CMK (cell line): ENCODE data around the gene FOXO1.
"Not testable (repeated sequence)": the region's sequence is repeated elsewhere in the genome, so short reads cannot be mapped to it uniquely, and the experiment has no call there.

Experiments
- DNase-seq: peaks from one replicate; pipeline ENCODE4 v3.0.0-alpha.2; 2010; ENCODE audit warnings: low read depth

Gene FOXO1

DNA sequence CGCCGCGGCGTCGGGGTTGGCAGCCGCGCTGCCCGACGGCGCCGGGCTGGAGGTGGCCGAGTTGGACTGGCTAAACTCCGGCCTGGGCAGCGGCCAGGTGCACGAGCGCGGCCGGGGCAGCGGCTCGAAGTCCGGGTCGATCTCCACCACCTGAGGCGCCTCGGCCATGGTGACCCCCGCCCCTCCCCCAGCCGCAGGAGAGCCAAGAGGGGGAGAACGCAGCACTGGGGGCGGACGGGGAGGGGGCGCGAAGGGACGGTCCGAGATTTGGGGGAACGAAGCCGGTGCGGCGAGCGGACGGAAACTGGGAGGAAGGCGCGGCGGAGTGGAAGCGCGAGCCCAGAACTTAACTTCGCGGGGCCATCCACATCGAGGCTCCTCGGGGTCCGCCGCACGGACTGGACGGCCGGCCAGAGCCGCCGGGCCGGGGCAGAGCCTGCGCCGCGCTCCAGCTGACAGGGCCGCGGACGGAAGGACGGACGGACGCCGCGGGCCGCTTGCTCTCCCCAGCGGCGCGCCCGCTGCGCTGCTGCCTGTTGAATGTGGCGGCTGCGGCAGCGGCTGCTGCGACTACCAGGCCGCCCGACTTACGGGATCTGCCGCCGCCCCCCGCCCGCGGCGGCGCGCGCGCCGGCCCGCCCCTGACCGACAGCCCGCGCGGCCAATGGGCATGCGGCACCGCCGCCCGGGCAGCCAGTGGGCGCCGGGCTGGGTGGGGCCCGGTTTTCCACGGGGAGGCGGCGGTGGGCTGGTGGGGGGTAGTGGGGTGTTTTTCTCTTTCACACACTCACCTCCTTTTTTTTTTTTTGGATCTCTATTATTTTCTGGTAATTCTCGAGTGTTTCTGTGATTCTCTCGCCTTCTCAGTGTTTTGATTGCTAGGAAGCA, at the start of gene FOXO1:
TSS of gene FOXO1 (minus strand) at position 597 of the 888 bp plus-strand sequence. CDS start at position 168, 429 bp downstream.
- DNase-seq = peak; percentile 33

DNA sequence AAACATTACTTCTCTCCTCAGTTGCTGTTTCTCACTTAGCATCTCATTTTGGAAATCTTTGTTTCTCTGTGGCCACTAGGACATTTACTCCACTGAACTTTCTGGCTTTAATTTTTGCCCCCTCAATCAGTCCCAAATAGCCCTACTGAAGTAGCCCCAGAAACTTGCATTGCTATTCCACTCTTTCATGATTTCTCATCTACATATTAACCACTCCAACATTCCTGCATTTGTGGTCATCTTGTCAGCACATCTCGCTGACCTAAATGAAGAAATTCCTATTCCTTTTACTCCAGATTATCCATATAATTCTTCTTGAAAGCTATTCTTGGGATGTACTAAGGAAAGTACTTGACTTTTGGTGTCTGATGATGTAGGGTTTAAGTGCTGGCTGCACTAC, 48.0 kb upstream of the FOXO1 start:
- not testable (repeated sequence) for DNase-seq

DNA sequence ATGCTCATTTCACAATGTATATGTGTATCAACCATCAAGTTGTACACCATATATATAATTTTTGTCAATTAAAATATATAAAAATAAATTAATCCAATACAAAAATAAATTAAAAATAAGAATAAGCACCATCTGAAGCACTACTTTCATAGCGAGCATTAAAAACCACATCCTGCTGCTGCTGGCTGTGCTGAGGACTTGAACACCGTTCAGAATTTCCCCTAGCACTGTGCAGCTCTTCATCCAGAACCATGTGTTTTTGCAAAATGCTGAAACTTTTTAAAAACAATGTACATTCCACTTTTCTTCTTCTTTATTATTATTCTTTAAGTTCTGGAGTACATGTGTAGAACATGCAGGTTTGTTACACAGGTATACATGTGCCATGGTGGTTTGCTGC, 40.0 kb upstream of the FOXO1 start:
- DNase-seq = no peak

DNA sequence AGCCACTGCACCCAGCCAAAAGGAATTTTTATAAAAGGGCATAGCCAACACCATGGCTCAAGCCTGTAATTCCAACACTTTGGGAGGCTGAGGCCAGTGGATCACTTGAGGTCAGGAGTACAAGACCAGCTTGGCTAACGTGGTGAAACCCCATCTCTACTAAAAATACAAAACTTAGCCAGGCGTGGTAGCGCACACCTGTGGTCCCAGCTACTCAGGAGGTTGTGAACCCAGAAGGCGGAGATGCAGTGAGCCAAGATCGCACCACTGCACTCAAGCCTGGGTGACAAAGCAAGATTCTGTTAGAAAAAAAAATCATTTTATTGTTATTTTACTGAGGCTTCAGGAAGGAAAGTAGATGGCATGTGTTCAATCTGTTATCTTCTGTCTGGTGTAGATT, 31.3 kb upstream of the FOXO1 start:
- DNase-seq = no peak

DNA sequence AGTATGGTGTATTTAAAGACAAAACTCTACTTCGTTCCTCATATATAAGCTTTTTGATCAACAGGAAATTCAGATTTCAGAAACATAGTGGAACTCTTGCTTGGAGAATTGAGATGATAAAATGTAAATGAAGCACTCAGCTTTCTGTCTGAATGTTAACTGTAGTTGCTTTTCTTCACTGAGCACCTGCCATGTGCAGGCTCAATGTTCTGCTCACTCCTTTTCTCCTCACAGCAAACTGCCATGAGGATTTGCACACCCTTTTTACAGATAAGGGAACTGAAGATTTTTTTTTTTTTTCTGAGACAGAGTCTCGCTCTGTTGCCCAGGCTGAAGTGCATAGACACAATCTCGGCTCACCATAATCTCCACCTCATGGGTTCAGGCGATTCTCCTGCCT, 28.0 kb upstream of the FOXO1 start:
- no peak for DNase-seq

DNA sequence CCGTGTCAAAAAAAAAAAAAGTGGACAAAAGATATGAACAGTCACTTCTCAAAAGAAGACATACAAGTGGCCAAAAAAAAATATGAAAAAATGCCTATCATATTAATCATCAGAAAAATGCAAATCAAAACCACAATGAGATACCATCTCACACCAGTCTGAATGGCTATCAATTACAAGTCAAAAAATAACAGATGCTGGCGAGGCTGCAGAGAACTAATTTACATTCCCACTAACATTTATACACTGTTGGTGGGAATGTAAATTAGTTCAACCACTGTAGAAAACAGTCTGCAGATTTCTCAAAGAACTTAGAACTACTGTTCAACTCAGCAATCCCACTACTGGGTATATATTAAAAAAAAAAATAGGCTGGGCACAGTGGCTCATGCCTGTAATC, 26.5 kb upstream of the FOXO1 start:
- no peak for DNase-seq

DNA sequence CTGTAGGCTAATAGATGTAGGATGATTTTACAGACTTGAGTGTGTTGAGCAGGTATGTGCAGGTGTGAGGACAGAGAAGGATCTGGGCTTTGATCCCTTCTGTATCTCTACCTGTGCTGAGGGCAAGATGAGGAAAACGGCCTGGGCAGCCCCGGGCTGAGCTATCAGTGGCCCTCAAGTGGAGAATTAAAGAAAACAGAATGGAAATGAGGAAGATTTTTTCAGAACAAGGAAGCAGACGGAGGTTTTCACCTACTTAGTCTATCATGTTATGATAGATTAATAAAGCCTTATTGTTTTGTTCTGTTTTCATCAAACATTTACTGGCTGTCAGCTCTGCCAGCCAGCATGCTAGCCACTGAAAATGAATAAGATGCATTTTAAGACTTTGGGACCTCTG, 22.3 kb upstream of the FOXO1 start:
- DNase-seq = no peak

DNA sequence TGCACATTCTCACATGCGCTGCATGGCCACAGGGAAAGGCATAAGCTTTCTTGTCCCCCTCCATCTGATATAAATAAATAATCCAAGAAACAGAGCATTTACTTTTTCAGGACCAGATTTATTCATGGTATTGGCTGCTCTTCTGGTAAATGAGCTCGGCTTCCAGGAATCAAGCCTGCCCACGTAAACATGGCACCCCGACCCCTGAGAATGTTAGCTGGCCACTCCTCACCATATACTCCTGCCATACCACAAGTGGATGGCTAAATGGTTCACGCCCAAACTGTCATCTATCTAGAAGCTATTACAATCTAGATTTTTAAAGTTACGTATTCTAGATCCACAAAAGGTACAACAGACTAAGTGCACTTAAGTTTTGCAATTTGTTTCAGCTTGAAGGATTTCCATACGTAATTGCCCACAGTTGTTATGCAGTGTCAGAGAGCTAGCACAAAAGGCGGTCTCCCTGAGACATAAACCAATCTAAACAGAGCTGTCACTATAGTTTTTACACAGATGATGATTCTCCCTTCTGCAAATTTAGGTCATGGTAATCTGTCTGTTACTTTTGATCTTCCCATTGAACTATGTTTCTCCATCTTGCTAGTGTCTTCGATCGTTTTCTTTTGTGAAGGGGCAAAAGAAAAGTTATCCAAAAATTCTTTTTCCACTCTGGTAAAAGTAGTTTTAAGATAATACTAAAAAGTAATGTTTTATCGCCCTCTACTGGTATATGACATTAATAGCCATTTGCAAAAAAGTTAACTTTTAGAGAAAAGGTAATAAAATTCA, 16.2 kb upstream of the FOXO1 start:
- no peak for DNase-seq

DNA sequence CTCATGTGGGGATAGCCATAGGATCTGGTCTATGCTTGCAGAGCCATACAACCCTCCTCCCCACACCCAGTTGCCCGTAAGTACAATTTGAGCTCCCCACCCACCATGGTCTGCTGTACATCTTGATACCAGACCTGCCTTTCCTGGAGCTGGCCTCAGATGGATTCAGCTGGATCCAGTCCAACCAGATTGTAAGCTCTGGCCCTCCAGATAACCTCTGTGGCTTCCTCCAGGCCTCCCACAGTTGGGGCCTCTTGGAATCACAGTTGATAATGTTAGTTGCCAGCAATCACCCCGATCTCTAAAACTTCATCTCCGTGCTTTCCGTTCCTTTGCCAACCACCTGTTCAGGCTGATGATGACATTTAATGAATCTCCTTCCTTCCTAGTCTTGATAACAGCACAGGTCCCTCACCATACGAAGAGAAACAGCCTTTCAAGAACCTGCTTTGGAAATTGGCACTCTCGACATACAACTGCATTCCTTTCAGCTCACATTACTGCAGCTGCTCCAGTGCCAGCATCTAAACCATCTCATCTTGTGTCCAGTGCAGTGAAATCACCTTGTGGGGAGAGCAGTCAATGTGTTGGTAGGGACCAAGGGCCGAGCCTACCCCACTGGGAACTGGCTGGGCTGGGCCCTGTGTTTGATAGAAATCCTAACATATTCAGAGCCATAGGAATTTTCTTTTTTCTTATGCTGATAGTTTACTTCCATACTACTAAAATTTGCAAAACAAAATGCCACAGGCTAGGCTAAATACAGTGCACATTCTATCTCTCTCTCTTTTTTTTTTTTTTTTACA, 15.1 kb upstream of the FOXO1 start:
- peak; percentile 64 for DNase-seq

DNA sequence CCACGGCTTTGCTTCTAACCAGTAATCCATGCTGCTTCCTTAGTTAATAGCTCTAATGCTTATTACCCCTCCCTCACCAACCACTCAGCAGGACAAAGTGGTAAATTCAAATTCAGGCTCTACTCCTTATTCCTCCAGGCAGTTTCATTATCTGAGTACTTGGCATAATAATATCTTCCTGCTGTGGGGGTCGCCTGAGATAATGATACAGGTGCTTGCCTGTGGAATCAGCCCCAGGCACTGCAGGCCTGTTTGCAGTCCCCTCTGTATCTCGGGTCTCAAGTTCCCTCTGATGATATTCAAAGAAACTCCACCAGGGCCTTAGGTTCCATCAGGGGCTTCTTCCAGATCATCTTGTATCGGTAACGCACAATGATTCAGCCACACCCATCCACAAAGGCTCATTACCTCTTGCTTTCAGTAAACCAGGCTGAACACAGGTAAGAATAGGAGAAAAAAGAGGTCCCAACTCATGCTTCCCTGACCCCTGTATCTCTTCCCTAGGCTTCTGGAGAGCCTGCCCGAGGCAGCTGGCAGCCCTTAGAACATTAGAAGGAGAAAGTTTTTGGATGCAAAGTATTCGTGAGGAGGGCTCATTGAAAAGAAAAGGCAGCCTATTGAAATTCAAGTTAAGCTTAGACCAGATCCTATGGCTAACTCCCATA, 14.3 kb upstream of the FOXO1 start:
- no peak for DNase-seq

DNA sequence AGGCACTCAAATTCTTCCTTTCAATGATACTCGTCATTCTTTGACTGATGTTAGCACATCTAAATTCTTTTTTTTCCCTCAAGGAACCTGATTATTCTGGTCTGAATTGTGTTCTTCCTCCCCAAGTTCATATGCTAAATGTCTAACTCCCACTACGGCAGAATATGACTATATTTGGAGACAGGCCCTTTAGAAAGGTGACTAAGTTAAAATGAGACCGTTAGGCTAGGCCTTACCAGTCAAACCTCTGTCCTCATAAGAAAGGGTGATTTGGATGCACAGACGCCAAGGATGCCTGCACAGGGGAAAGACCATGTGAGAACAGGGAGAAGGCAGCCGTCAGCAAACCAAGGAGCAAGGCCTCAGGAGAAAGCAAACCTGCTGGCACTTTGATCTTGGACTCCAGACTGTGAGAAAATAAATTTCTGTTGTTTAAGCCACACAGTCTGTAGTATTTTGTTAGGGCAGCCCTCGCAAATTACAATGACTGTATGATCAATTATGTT, 13.1 kb upstream of the FOXO1 start:
- no peak for DNase-seq

DNA sequence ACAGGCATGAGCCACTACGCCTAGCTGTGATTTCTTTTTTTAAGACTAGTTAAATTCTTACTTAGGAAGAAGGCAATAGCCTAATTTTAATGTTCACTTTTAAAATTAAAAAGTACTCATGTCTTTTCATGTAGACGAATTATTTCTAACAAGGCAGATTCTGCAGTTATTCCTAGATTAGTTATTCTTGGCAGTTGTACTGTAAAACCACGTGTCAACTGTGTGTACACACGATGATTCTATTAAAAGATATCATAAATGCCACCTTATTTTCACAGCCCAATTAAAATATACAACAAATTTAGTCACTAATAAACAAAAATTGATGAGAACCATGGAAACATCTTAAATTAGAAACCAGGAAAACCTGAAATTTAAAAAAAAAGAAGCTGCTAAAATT, 10.6 kb upstream of the FOXO1 start:
- DNase-seq = no peak

DNA sequence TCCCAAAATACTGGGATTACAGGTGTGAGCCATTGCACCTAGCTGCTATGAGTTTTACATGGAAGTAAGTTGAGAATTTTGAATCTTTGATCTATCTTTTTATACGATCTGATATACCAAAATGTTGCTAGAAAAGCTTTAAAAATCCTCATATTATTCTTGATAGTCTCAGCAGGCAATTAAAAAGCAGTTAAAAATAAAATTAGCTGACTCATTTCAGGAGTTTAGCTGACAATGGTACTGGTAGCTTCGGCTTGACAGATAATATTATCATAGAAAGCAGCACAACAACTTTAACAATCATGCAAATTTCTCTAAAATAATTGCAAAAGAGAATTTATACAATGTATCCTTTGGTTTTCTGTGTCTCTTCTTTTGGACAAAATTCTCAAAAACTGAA, 9.6 kb upstream of the FOXO1 start:
- no peak for DNase-seq

DNA sequence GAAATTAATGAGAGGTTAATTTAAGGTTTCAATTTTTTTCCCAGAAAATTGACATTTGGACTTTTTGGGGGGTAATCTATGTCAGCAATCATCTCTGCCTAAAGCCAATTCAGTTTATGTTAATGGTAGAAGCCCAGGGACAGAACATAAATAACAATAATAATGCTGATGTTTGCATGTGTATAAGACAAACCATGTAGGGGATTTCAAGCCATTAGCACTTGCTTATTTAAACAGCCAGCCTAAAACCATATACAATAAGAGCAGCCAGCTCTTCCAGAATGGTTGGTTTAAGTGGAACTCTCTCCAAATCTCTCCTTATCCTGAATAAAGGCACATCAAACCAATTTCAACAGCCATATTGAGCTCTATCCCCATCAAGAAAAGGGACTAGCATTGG, 7.0 kb upstream of the FOXO1 start:
- DNase-seq = no peak

DNA sequence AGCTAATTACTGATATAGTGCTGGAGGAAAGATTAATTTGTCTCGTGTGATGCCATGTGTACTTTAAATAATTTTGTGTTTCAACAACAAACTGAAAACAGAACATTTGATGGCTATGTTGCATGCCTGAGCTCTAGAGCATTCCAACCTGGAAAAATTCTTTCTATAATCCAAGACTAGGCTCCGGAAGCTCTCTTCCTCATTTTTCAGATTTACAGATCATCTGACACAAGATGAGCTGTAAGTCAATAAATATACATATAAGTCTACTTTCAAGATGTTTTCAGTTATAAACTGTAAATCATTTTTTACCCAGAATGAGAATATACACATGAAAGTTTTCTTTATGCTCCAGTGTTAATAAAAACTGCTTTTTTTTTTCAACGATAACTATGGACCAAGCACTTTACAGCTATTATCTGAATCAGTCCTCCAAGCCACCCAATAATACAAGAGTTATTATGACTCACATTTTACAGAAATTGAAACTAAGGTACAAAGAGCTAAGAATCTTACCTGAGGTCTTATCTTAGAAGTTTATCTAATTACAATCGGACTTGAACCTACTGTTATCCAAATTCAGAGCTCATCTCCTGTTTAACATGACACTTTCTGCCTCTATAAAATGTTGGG, 6.4 kb upstream of the FOXO1 start:
- no peak for DNase-seq

DNA sequence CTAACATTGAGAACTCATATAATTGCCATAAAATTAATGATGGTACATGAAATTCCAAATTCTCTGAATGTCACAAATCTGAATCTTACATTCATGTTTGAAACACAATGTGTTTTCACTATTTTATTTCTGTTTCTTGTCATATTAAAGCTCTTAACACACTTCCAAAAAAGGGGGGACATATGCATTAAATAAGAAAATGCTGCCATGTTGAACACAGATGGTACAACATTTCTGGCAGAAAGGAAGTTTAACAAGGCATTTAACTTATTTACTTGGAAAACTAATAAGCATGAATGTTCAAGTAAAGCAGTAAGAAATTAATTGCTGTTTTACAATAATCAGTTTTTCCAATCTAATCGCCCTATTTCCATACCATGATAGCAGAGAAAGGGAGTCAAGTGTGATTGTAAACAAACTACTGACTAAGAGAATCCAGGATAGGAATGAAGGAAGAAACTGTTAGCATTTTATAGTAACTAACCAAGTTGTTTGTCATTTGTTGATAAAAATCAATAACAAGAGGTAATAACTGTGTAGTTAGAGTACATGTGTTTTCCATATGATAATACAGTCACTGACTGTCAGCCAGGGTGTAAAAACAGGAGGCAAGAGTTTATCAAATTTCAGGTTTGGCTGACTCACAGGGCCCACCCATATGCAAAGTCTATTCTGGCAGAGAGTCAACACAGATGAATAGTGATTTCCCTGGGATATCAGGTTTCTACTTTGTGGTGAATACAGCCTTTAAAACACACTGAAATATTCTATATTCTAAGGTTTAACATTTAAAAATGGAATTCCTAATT, 5.7 kb upstream of the FOXO1 start:
- DNase-seq = no peak

DNA sequence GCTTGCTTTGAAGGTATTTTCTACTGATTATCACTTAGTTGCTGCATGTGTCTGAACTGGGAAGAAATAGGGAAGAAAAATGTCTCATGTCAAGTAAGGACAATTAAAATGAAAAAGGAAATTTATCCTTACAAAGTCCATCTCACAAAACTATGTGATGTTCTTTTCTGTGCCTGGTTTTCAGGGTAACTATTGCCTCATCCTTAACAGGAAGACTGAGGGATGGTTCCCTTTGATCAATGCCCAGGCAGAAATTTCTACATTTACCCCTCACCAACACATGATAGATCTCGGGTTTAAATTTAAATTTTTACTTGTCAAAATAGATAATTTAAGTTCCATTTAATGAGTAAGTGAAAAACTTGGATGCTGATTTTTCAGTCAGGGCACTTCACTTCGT, 3.9 kb upstream of the FOXO1 start:
- no peak for DNase-seq

DNA sequence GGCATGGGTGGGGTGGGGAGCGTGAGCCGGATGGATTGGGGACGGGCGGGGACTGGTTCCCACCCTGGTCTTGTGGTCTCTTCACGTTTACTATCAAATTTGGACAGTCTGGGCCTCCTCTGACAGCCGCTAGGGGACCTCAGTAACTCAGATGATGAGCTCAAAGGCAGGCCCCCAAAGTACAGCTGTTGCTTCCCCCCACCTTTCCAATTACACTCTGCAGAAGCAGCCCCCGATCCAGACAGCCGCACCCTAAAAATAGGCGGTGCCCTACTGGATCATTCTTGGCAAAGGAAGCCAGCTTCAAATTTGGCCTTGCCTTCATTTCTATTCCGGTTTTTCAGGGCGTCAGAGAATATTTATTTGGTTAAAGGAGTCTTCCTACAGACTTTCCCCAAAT, 1.9 kb upstream of the FOXO1 start:
- no peak for DNase-seq

DNA sequence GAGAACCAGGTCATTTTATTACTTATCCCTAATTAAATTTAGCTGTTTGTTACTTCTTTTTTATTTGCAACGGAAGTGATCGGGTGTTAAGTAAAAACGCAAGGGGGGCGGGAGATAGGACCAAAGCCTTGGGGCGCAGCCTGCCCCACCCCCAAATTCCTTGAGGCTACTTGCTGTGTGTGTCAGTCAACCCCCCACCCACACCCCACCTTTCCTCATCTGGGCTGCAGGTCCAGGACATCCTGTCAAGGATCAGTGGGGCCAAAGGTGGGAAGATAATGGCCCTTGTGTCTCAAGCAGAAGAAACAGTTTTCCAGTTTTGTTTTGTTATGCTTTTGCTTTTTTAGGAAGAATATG, 1.2 kb upstream of the FOXO1 start:
- no peak for DNase-seq

DNA sequence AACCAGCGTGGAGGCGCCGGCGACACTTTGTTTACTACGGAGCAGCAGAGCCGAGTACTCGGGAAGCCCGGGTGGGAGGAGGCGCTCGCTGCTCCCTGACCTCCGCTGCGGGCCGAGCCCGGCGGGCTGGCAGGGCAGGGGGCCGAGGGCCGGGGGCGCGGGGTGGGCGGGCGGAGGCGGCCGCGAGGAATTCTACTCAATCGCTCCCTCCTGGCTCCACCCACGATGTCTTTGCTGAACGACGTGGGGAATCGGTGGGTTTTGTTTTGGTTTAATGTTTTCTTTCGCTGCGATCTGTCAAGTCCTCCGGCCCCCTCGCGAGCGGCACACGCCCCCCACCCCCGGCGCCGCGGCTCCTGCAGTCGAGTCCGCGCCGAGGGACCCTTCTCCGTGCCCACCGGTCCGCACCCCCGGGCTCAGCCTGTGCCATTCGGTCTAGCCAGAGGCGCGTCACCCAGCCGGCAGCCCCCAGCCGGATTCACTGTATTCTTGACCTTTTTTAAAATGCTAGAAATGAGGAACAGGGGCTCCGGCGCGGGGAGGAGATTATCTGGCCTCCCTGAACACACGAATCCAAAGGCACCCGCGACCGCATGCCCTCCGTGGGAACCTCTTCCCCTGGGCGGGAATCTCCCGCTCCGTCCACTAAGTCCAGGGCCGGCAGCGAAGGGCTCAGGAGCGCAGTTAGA, 636 bp upstream of the FOXO1 start:
- peak; percentile 18 for DNase-seq
